ENCODE measurements around the gene FAM180A. TPM values are rescaled to one million over a fixed set of nuclear protein-coding genes. Genes with fewer than 3 reads are reported as not detected.

FAM180A gene
- total RNA-seq, 1 experiment from 2014 or later, result not detected

- ChIA-PET CTCF (interaction anchor here (1.0 to 1.1 kb wide), 2 partner anchors 10 to 72 kb away, joined by 3 to 4 read pairs; partner anchors contain the start of gene STMP1), POLR2A (no interaction called here)
- Mint-ChIP-seq H3K27me3 (ENCODE audit: low read depth) (no peaks in the 10 kb centered on the region; the same call in 1 of the 2 replicates), H3K4me1 (peaks cover 2% of the 10 kb centered on the region; the same call in 1 of the 2 replicates), H3K36me3 (no peaks in the 10 kb centered on the region), H3K27ac (no peak overlapping the region), H3K9me3 (no peaks in the 10 kb centered on the region), H3K4me3 (no peak overlapping the region)
- no peak for DNase-seq (ENCODE audit: low spot score)
- no peak for ATAC-seq
- TF ChIP-seq, protein P1, sequence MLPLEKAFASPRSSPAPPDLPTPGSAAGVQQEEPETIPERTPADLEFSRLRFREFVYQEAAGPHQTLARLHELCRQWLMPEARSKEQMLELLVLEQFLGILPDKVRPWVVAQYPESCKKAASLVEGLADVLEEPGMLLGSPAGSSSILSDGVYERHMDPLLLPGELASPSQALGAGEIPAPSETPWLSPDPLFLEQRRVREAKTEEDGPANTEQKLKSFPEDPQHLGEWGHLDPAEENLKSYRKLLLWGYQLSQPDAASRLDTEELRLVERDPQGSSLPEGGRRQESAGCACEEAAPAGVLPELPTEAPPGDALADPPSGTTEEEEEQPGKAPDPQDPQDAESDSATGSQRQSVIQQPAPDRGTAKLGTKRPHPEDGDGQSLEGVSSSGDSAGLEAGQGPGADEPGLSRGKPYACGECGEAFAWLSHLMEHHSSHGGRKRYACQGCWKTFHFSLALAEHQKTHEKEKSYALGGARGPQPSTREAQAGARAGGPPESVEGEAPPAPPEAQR (CRISPR knock-in tag; IDR thresholded peaks at IDR 0.05), result no peak
- TF ChIP-seq, protein P2, sequence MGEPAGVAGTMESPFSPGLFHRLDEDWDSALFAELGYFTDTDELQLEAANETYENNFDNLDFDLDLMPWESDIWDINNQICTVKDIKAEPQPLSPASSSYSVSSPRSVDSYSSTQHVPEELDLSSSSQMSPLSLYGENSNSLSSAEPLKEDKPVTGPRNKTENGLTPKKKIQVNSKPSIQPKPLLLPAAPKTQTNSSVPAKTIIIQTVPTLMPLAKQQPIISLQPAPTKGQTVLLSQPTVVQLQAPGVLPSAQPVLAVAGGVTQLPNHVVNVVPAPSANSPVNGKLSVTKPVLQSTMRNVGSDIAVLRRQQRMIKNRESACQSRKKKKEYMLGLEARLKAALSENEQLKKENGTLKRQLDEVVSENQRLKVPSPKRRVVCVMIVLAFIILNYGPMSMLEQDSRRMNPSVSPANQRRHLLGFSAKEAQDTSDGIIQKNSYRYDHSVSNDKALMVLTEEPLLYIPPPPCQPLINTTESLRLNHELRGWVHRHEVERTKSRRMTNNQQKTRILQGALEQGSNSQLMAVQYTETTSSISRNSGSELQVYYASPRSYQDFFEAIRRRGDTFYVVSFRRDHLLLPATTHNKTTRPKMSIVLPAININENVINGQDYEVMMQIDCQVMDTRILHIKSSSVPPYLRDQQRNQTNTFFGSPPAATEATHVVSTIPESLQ (CRISPR knock-in tag; IDR thresholded peaks at IDR 0.05), result no peak
- no peak for TF ChIP-seq OVOL2 (CRISPR knock-in tag; IDR thresholded peaks at IDR 0.05; ENCODE audit: borderline replicate concordance)
- TF ChIP-seq, protein P3, sequence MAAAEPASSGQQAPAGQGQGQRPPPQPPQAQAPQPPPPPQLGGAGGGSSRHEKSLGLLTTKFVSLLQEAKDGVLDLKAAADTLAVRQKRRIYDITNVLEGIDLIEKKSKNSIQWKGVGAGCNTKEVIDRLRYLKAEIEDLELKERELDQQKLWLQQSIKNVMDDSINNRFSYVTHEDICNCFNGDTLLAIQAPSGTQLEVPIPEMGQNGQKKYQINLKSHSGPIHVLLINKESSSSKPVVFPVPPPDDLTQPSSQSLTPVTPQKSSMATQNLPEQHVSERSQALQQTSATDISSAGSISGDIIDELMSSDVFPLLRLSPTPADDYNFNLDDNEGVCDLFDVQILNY (CRISPR knock-in tag; IDR thresholded peaks at IDR 0.05), result no peak
- no peak for TF ChIP-seq HMGA2 (CRISPR knock-in tag; IDR thresholded peaks at IDR 0.05)
- no peak for TF ChIP-seq ZNF317 (CRISPR knock-in tag; IDR thresholded peaks at IDR 0.05; ENCODE audit: borderline replicate concordance, low read depth)
- TF ChIP-seq FOXK1 (CRISPR knock-in tag; IDR thresholded peaks at IDR 0.05), result no peak
- TF ChIP-seq, protein P4, sequence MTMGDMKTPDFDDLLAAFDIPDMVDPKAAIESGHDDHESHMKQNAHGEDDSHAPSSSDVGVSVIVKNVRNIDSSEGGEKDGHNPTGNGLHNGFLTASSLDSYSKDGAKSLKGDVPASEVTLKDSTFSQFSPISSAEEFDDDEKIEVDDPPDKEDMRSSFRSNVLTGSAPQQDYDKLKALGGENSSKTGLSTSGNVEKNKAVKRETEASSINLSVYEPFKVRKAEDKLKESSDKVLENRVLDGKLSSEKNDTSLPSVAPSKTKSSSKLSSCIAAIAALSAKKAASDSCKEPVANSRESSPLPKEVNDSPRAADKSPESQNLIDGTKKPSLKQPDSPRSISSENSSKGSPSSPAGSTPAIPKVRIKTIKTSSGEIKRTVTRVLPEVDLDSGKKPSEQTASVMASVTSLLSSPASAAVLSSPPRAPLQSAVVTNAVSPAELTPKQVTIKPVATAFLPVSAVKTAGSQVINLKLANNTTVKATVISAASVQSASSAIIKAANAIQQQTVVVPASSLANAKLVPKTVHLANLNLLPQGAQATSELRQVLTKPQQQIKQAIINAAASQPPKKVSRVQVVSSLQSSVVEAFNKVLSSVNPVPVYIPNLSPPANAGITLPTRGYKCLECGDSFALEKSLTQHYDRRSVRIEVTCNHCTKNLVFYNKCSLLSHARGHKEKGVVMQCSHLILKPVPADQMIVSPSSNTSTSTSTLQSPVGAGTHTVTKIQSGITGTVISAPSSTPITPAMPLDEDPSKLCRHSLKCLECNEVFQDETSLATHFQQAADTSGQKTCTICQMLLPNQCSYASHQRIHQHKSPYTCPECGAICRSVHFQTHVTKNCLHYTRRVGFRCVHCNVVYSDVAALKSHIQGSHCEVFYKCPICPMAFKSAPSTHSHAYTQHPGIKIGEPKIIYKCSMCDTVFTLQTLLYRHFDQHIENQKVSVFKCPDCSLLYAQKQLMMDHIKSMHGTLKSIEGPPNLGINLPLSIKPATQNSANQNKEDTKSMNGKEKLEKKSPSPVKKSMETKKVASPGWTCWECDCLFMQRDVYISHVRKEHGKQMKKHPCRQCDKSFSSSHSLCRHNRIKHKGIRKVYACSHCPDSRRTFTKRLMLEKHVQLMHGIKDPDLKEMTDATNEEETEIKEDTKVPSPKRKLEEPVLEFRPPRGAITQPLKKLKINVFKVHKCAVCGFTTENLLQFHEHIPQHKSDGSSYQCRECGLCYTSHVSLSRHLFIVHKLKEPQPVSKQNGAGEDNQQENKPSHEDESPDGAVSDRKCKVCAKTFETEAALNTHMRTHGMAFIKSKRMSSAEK (CRISPR knock-in tag; IDR thresholded peaks at IDR 0.05; ENCODE audit: borderline replicate concordance), result no peak
- TF ChIP-seq ESRRA (CRISPR knock-in tag; IDR thresholded peaks at IDR 0.05; ENCODE audit: borderline replicate concordance), result no peak
- no peak for TF ChIP-seq TCF7 (CRISPR knock-in tag; IDR thresholded peaks at IDR 0.05; ENCODE audit: low read depth)
- TF ChIP-seq, protein P5, sequence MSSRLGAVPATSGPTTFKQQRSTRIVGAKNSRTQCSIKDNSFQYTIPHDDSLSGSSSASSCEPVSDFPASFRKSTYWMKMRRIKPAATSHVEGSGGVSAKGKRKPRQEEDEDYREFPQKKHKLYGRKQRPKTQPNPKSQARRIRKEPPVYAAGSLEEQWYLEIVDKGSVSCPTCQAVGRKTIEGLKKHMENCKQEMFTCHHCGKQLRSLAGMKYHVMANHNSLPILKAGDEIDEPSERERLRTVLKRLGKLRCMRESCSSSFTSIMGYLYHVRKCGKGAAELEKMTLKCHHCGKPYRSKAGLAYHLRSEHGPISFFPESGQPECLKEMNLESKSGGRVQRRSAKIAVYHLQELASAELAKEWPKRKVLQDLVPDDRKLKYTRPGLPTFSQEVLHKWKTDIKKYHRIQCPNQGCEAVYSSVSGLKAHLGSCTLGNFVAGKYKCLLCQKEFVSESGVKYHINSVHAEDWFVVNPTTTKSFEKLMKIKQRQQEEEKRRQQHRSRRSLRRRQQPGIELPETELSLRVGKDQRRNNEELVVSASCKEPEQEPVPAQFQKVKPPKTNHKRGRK (CRISPR knock-in tag; IDR thresholded peaks at IDR 0.05; ENCODE audit: borderline replicate concordance), result no peak
- no peak for TF ChIP-seq CREM (CRISPR knock-in tag; IDR thresholded peaks at IDR 0.05)
- TF ChIP-seq, protein P6, sequence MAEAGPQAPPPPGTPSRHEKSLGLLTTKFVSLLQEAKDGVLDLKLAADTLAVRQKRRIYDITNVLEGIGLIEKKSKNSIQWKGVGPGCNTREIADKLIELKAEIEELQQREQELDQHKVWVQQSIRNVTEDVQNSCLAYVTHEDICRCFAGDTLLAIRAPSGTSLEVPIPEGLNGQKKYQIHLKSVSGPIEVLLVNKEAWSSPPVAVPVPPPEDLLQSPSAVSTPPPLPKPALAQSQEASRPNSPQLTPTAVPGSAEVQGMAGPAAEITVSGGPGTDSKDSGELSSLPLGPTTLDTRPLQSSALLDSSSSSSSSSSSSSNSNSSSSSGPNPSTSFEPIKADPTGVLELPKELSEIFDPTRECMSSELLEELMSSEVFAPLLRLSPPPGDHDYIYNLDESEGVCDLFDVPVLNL (CRISPR knock-in tag; IDR thresholded peaks at IDR 0.05; ENCODE audit: borderline replicate concordance, low read depth), result no peak
- no peak for TF ChIP-seq ZNF281 (CRISPR knock-in tag; IDR thresholded peaks at IDR 0.05)
- TF ChIP-seq EMX1 (CRISPR knock-in tag; IDR thresholded peaks at IDR 0.05), result no peak
- TF ChIP-seq, protein P7, sequence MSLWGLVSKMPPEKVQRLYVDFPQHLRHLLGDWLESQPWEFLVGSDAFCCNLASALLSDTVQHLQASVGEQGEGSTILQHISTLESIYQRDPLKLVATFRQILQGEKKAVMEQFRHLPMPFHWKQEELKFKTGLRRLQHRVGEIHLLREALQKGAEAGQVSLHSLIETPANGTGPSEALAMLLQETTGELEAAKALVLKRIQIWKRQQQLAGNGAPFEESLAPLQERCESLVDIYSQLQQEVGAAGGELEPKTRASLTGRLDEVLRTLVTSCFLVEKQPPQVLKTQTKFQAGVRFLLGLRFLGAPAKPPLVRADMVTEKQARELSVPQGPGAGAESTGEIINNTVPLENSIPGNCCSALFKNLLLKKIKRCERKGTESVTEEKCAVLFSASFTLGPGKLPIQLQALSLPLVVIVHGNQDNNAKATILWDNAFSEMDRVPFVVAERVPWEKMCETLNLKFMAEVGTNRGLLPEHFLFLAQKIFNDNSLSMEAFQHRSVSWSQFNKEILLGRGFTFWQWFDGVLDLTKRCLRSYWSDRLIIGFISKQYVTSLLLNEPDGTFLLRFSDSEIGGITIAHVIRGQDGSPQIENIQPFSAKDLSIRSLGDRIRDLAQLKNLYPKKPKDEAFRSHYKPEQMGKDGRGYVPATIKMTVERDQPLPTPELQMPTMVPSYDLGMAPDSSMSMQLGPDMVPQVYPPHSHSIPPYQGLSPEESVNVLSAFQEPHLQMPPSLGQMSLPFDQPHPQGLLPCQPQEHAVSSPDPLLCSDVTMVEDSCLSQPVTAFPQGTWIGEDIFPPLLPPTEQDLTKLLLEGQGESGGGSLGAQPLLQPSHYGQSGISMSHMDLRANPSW (CRISPR knock-in tag; conservative IDR thresholded peaks at IDR 0.05; ENCODE audit: low read depth), result no peak
Measured at GRCh38 chr7:135733603-135734342, 14.8 kb downstream of the FAM180A start.

All from WTC11 (cell line).